Gastrocnemius medialis (tissue), 4 donors: ENCODE measurements around the gene TLE1. TPM values are rescaled to one million over a fixed set of nuclear protein-coding genes. Genes with fewer than 3 reads are reported as not detected.

Source experiments
- ATAC-seq, 2 donors: fragments of 150-250 bp; one replicate each; pipeline ENCODE4 v1.9.1; 2016
- DNase-seq, 2 donors: peaks; one replicate each; pipeline ENCODE4 v3.0.0-alpha.2; 2019
- H3K27ac ChIP-seq, 4 donors: fragments of 200-600 bp; sonication (generic); 1 replicate in 1 of 4; 2 replicates in 3 of 4; pipeline ENCODE4 v1.5.1; 2016 to 2018; ENCODE audit warnings: mild to moderate bottlenecking in 2 of 4, moderate library complexity in 1 of 4
- H3K27me3 ChIP-seq, 3 donors: fragments of 200-600 bp; sonication (generic) in 2 of 3; 1 replicate in 1 of 3; 2 replicates in 2 of 3; pipeline versions ENCODE4 v1.5.1 to v1.6.0; 2016 to 2019; ENCODE audit warnings: mild to moderate bottlenecking in 1 of 3, moderate library complexity in 1 of 3
- H3K36me3 ChIP-seq, 2 donors: fragments of 200-600 bp; sonication (generic) in 1 of 2; one replicate each; pipeline ENCODE4 v1.5.1; 2017 to 2018
- H3K4me1 ChIP-seq, 2 donors: fragments of 200-600 bp; sonication (generic) in 1 of 2; one replicate each; pipeline ENCODE4 v1.5.1; 2016 to 2017; ENCODE audit warnings: mild to moderate bottlenecking in 2 of 2
- H3K4me3 ChIP-seq, 4 donors: fragments of 200-600 bp; sonication (generic) in 3 of 4; 1 replicate in 1 of 4; 2 replicates in 3 of 4; pipeline ENCODE4 v1.5.1; 2016 to 2019; ENCODE audit warnings: mild to moderate bottlenecking in 2 of 4
- H3K9me3 ChIP-seq, 3 donors: fragments of 200-600 bp; sonication (generic) in 2 of 3; 1 replicate in 1 of 3; 2 replicates in 2 of 3; pipeline ENCODE4 v1.5.1; 2016 to 2019
- POLR2A ChIP-seq, 2 donors: fragments of 450-650 bp; IDR thresholded peaks; one replicate each; pipeline ENCODE4 v1.6.1; 2017; ENCODE audit warnings: antibody characterized with exemption in 2 of 2, mild to moderate bottlenecking in 2 of 2, moderate library complexity in 2 of 2
- in situ Hi-C, 4 donors: fragments of 200-750 bp; cut with MboI; loops; one replicate each; pipeline versions ENCODE4 v1.15.0 to v1.8.0; 2017; ENCODE audit warnings: low sequenced_read_pairs in 4 of 4
- intact Hi-C: fragments of 100-400 bp; cut with DNase I; formaldehyde crosslinking; loops from one replicate; pipeline ENCODE4 v1.15.1; 2023; ENCODE audit warnings: low total_unique reads
- total RNA-seq, 4 donors: library from RNA; depleted of rRNA; stranded (reverse); fragments of >200 nt; gene quantifications; one replicate each; pipeline versions ENCODE4 v1.1.0 to v1.2.3, GENCODE V29; 2016
- TF ChIP-seq, protein P1 (sequence below), 5 experiments: fragments of 450-650 bp in 3 of 5; fragments of 200-600 bp in 2 of 5; sonication (generic) in 2 of 5; IDR thresholded peaks in 4 of 5; conservative IDR thresholded peaks in 1 of 5; 1 replicate in 4 of 5; 2 replicates in 1 of 5; pipeline ENCODE4 v1.5.1; 2016 to 2019; ENCODE audit warnings: antibody characterized with exemption in 5 of 5, mild to moderate bottlenecking in 3 of 5, moderate library complexity in 3 of 5

Gene TLE1
- total RNA-seq, 4 donors from 2014 or later = 32.0 to 159 (median 55.4) TPM

DNA sequence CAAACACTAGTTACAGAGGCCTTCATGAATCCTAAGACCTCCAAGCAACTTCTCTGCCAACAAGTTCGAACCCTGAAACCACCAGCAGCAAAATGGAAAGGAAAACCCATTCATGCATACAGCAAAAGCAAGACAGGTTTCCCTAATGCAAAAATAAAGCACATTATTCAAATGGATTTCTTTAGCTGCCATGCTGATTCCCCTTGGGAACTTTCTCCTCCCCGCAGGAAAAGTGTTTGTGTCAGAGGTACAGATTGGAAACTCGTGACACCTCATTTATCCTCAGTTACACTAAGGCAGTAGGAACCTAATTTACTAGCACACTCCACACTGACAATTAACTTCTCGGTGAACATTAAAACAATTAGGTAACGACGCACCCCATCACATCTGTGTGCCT is 63.4 kb downstream of the TLE1 start:
- ATAC-seq (no peak), DNase-seq (no peak)
- in situ Hi-C loops = no loop called here
- intact Hi-C loops = no loop called here
- Histone ChIP-seq H3K4me1 (peaks cover 12 to 24% of the 10 kb centered on the region in 2 donors), H3K9me3 (no peaks in the 10 kb centered on the region), H3K27me3 (no peaks in the 10 kb centered on the region), H3K27ac (no peak overlapping the region), H3K36me3 (no peaks in the 10 kb centered on the region), H3K4me3 (no peak overlapping the region)
- TF ChIP-seq, protein P1, sequence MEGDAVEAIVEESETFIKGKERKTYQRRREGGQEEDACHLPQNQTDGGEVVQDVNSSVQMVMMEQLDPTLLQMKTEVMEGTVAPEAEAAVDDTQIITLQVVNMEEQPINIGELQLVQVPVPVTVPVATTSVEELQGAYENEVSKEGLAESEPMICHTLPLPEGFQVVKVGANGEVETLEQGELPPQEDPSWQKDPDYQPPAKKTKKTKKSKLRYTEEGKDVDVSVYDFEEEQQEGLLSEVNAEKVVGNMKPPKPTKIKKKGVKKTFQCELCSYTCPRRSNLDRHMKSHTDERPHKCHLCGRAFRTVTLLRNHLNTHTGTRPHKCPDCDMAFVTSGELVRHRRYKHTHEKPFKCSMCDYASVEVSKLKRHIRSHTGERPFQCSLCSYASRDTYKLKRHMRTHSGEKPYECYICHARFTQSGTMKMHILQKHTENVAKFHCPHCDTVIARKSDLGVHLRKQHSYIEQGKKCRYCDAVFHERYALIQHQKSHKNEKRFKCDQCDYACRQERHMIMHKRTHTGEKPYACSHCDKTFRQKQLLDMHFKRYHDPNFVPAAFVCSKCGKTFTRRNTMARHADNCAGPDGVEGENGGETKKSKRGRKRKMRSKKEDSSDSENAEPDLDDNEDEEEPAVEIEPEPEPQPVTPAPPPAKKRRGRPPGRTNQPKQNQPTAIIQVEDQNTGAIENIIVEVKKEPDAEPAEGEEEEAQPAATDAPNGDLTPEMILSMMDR (IDR thresholded peaks at IDR 0.05 in 4 of 5, conservative IDR thresholded peaks at IDR 0.05 in 1 of 5) = no peak
- no peak for TF ChIP-seq POLR2A (IDR thresholded peaks at IDR 0.05)

DNA sequence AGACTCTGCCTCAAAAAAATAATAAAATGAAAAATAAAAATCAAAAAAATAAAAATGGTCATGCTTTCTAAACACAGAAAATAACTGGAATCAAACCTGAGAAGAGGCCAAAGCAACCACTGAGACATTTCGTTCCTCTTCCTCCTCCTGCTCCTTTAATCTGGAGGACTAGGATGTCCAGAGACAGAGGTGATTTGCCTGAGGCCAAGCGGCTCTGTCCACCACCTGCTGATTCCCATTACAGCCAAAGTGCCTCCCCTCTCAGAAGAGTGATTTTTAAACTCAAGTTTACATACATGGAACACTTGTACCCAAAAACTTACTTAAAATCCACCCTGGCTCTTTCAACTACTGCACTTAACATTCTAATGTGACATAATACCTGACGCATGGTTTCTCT is 65.6 kb downstream of the TLE1 start:
- DNase-seq (no peak), ATAC-seq (no peak)
- no peak overlapping the region for H3K4me3 ChIP-seq
- intact Hi-C loops (no loop called here), in situ Hi-C loops (no loop called here)
- H3K9me3 ChIP-seq = no peaks in the 10 kb centered on the region
- H3K36me3 ChIP-seq = no peaks in the 10 kb centered on the region
- H3K27me3 ChIP-seq = no peaks in the 10 kb centered on the region
- peaks cover 20 to 36% of the 10 kb centered on the region in 2 donors for H3K4me1 ChIP-seq
- H3K27ac ChIP-seq = no peak overlapping the region
- TF ChIP-seq, protein P1 (IDR thresholded peaks at IDR 0.05 in 4 of 5, conservative IDR thresholded peaks at IDR 0.05 in 1 of 5) = no peak
- no peak for TF ChIP-seq POLR2A (IDR thresholded peaks at IDR 0.05)

DNA sequence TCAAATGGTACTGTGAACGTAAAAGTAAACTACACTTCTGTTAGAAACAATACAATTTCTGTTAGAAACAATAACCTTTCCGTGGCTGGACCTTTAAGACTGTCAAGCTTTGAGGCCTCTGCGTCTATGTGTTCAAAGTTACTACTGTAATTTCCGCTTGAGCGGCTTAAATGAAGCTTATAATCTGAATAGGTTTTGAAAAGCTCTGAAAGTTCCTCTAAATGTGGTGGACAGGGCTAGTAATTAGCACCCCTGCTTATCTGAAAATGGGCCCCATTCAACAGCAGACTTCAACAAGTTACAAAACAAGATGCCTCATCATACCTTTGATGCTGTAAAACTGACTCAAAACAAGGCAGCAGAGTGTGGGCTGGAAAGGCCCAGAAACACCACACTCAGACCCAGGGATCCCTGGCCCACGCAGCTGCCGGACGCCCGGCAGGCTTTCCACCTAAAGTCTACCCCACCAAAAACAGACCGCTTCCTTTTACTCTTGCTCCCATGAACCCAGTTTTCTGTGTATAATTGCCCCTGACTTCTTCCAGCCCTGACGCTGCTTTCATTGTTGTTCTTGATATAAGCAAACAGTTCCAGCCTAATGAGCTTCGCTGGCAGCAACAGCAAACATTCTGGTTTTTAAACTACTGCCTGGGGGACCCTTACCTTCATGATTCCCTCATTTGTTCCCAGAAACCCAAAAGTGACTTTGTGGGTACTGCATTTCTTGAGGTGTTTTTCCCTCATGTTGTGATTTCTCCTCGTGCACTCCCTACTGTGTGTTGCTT is 66.7 kb downstream of the TLE1 start:
- ATAC-seq (no peak), DNase-seq (no peak)
- Histone ChIP-seq H3K4me3 (no peak overlapping the region), H3K27ac (no peak overlapping the region), H3K9me3 (no peaks in the 10 kb centered on the region), H3K27me3 (no peaks in the 10 kb centered on the region), H3K36me3 (peaks cover 0 to 4% of the 10 kb centered on the region in 2 donors), H3K4me1 (peaks cover 20 to 29% of the 10 kb centered on the region in 2 donors)
- TF ChIP-seq POLR2A (IDR thresholded peaks at IDR 0.05) = no peak
- TF ChIP-seq, protein P1 (IDR thresholded peaks at IDR 0.05 in 4 of 5, conservative IDR thresholded peaks at IDR 0.05 in 1 of 5) = no peak
- intact Hi-C loops = no loop called here
- in situ Hi-C loops = no loop called here

DNA sequence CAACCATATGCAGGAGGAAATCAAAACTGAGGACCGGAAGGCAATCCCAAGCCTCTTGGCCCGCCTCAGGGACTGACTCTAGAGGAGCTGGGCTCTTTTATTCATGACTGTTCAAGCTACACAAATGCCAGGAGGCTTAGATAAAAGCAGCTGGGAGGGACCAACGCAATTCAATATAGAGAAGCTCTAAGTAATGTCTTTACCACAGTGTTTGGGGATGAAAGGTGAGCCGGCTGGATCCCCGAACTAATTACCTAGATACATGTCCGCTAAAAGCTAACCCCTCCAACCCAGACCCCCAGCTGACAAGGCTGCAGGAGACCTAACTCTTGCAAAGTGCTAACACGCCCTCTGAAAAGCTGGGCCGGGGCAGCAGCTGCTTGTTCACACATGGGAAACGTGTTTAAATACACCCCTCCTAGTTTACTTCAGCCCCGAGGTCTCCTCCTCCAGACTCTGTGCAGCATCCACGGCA is 67.5 kb downstream of the TLE1 start:
- no peak overlapping the region for H3K4me3 ChIP-seq
- intact Hi-C loops (no loop called here), in situ Hi-C loops (no loop called here)
- DNase-seq (no peak), ATAC-seq (no peak)
- H3K27ac ChIP-seq = peak overlapping the region in 1 of 4 donors; percentile 35
- H3K4me1 ChIP-seq = peaks cover 28 to 29% of the 10 kb centered on the region in 2 donors
- peaks cover 0 to 4% of the 10 kb centered on the region in 2 donors for H3K36me3 ChIP-seq
- no peaks in the 10 kb centered on the region for H3K27me3 ChIP-seq
- H3K9me3 ChIP-seq = no peaks in the 10 kb centered on the region
- no peak for TF ChIP-seq POLR2A (IDR thresholded peaks at IDR 0.05)
- TF ChIP-seq, protein P1 (IDR thresholded peaks at IDR 0.05 in 4 of 5, conservative IDR thresholded peaks at IDR 0.05 in 1 of 5) = no peak
